ENCODE results near the gene KCNG4.

DNA sequence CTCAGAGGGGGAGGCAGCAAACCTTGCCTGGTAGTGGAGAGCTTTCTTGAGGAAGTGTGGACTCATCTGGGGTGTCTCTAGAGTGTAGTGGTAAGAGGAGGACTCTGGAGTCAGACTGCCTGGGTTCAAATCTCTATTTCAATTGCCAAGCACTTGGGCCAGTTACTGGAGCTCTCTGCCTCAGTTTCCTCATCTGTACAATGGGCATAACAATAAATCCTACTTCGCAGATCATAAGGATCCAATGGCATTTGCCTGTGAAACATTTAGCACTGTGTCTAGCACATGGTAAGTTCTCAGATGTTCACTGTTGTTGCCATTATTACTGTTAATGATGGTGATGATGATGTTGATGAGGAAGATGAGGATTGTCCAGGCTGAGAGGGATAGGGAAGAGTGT lies 31.2 kb upstream of the KCNG4 start:
- no peak for TF ChIP-seq CTCF (IDR thresholded peaks at IDR 0.05; ENCODE audit: control extremely low read depth in 1 of 3, insufficient read depth in 1 of 3, low read depth in 1 of 3, low read length in 3 of 3)
- TF ChIP-seq SRF (IDR thresholded peaks at IDR 0.05; ENCODE audit: low read depth, low read length): no peak
- no peak for TF ChIP-seq SP2 (IDR thresholded peaks at IDR 0.05; ENCODE audit: low read length)
- no peak for TF ChIP-seq RFX5 (IDR thresholded peaks at IDR 0.05; ENCODE audit: borderline replicate concordance, low read depth, low read length)

Data from H1 (cell line).